ENCODE results near the gene CPEB2.
"Not testable (repeated sequence)": the region's sequence is repeated elsewhere in the genome, so short reads cannot be mapped to it uniquely, and the experiment has no call there.

The CPEB2 gene

GRCh38 chr4:15085762-15086161, 83.5 kb downstream of the CPEB2 start:
- H3K4me3 ChIP-seq (ENCODE audit: low read length); H3K36me3 ChIP-seq (ENCODE audit: control insufficient read depth, insufficient read depth, low read length); H3K27ac ChIP-seq (ENCODE audit: low read length); H3K9me3 ChIP-seq (ENCODE audit: control insufficient read depth, insufficient read depth, low read length); H3K27me3 ChIP-seq (ENCODE audit: control insufficient read depth, insufficient read depth, low read length); H3K4me1 ChIP-seq (ENCODE audit: control insufficient read depth, insufficient read depth, low read length); DNase-seq (ENCODE audit: low read depth, low spot score): not testable (repeated sequence)
- no CpG with 5 or more reads among the region's 3 CpGs for WGBS (ENCODE audit: insufficient coverage, insufficient read length)

- not testable (repeated sequence) for DNase-seq (ENCODE audit: low read depth, low spot score); H3K4me3 ChIP-seq (ENCODE audit: low read length); H3K9me3 ChIP-seq (ENCODE audit: control insufficient read depth, insufficient read depth, low read length)
Observed at GRCh38 chr4:15086259-15086658, 84.0 kb downstream of the CPEB2 start.

GRCh38 chr4:15088394-15089035, 86.2 kb downstream of the CPEB2 start:
- H3K27me3 ChIP-seq (ENCODE audit: control insufficient read depth, insufficient read depth, low read length) = no peaks in the 10 kb centered on the region
- no peak overlapping the region for H3K4me3 ChIP-seq (ENCODE audit: low read length)
- no peak for DNase-seq (ENCODE audit: low read depth, low spot score)
- H3K36me3 ChIP-seq (ENCODE audit: control insufficient read depth, insufficient read depth, low read length) = no peaks in the 10 kb centered on the region
- no peak overlapping the region for H3K27ac ChIP-seq (ENCODE audit: low read length)
- WGBS (ENCODE audit: insufficient coverage, insufficient read length) = no CpG with 5 or more reads among the region's 4 CpGs
- H3K9me3 ChIP-seq (ENCODE audit: control insufficient read depth, insufficient read depth, low read length) = 0 out of 2 replicates have a peak, but pooled peaks cover 2% of the 10 kb centered on the region
- no peaks in the 10 kb centered on the region for H3K4me1 ChIP-seq (ENCODE audit: control insufficient read depth, insufficient read depth, low read length)

More at GRCh38 chr4:15086259-15086658, 84.0 kb downstream of the CPEB2 start:
- no CpG with 5 or more reads among the region's 2 CpGs for WGBS (ENCODE audit: insufficient coverage, insufficient read length)
- H3K27me3 ChIP-seq (ENCODE audit: control insufficient read depth, insufficient read depth, low read length); H3K36me3 ChIP-seq (ENCODE audit: control insufficient read depth, insufficient read depth, low read length); H3K27ac ChIP-seq (ENCODE audit: low read length); H3K4me1 ChIP-seq (ENCODE audit: control insufficient read depth, insufficient read depth, low read length): not testable (repeated sequence)

DNA sequence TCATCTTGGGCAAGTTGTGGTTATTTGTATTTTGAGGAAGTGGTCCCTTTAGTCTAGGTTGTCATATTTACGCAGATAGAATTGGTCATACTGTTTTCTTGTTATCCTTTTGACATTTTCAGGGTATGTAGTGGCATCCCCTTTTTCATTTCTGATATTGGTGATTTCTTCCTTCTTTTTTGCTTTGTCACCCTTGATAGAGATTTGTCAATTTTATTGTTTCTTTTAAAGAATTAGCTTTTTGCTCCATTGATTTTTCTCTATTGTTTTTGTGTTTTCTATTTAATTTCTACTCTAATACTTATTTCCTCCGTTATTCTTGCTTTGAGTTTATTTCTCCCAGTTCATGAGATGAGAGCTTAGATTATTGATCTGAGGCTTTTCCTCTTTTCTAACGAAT, 87.7 kb downstream of the CPEB2 start:
- no peak for DNase-seq (ENCODE audit: low read depth, low spot score)
- no peaks in the 10 kb centered on the region for H3K4me1 ChIP-seq (ENCODE audit: control insufficient read depth, insufficient read depth, low read length)
- no CpG with 5 or more reads among the region's 3 CpGs for WGBS (ENCODE audit: insufficient coverage, insufficient read length)
- H3K4me3 ChIP-seq (ENCODE audit: low read length) = no peak overlapping the region
- no peak overlapping the region for H3K27ac ChIP-seq (ENCODE audit: low read length)
- H3K36me3 ChIP-seq (ENCODE audit: control insufficient read depth, insufficient read depth, low read length) = no peaks in the 10 kb centered on the region
- H3K27me3 ChIP-seq (ENCODE audit: control insufficient read depth, insufficient read depth, low read length) = no peaks in the 10 kb centered on the region
- H3K9me3 ChIP-seq (ENCODE audit: control insufficient read depth, insufficient read depth, low read length) = 0 out of 2 replicates have a peak, but pooled peaks cover 2% of the 10 kb centered on the region

- H3K9me3 ChIP-seq (ENCODE audit: control insufficient read depth, insufficient read depth, low read length) = no peaks in the 10 kb centered on the region
- no peak overlapping the region for H3K27ac ChIP-seq (ENCODE audit: low read length)
- no peak for DNase-seq (ENCODE audit: low read depth, low spot score)
- H3K27me3 ChIP-seq (ENCODE audit: control insufficient read depth, insufficient read depth, low read length) = no peaks in the 10 kb centered on the region
- H3K4me1 ChIP-seq (ENCODE audit: control insufficient read depth, insufficient read depth, low read length) = no peaks in the 10 kb centered on the region
- H3K4me3 ChIP-seq (ENCODE audit: low read length) = no peak overlapping the region
- no peaks in the 10 kb centered on the region for H3K36me3 ChIP-seq (ENCODE audit: control insufficient read depth, insufficient read depth, low read length)
- no CpG with 5 or more reads among the region's 1 CpG for WGBS (ENCODE audit: insufficient coverage, insufficient read length)
Observed at GRCh38 chr4:15100380-15100779, 98.1 kb downstream of the CPEB2 start.

- WGBS (ENCODE audit: insufficient coverage, insufficient read length) = no CpG with 5 or more reads among the region's 7 CpGs
- Histone ChIP-seq H3K4me3 (ENCODE audit: low read length) (no peak overlapping the region), H3K27ac (ENCODE audit: low read length) (no peak overlapping the region), H3K27me3 (ENCODE audit: control insufficient read depth, insufficient read depth, low read length) (no peaks in the 10 kb centered on the region), H3K9me3 (ENCODE audit: control insufficient read depth, insufficient read depth, low read length) (no peaks in the 10 kb centered on the region), H3K36me3 (ENCODE audit: control insufficient read depth, insufficient read depth, low read length) (no peaks in the 10 kb centered on the region), H3K4me1 (ENCODE audit: control insufficient read depth, insufficient read depth, low read length) (no peaks in the 10 kb centered on the region)
- no peak for DNase-seq (ENCODE audit: low read depth, low spot score)
Observed at GRCh38 chr4:15100994-15101695, 98.9 kb downstream of the CPEB2 start.

DNA sequence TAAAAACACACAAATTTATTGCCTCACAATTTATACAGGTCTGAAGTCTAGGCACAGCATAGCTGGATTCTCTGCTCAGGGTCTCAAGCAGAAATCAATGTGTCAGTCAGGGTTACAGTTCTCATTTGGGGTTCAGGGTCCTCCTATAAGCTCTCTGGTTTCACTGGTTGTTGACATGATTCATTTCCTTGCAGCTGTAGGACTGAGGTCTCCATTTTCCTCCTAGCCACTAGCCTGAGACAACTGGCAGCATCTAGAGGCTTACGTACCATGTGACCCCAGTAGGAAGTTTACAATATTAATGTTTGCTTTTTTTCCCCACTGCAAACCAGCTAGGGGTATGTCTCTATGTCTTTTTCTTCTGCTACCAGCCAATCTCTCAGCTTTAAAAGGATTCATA, 102.5 kb downstream of the CPEB2 start:
- WGBS (ENCODE audit: insufficient coverage, insufficient read length) = no CpG with 5 or more reads among the region's 1 CpG
- H3K9me3 ChIP-seq (ENCODE audit: control insufficient read depth, insufficient read depth, low read length) = no peaks in the 10 kb centered on the region
- no peaks in the 10 kb centered on the region for H3K4me1 ChIP-seq (ENCODE audit: control insufficient read depth, insufficient read depth, low read length)
- H3K4me3 ChIP-seq (ENCODE audit: low read length) = no peak overlapping the region
- H3K27ac ChIP-seq (ENCODE audit: low read length) = no peak overlapping the region
- no peaks in the 10 kb centered on the region for H3K27me3 ChIP-seq (ENCODE audit: control insufficient read depth, insufficient read depth, low read length)
- DNase-seq (ENCODE audit: low read depth, low spot score) = no peak
- no peaks in the 10 kb centered on the region for H3K36me3 ChIP-seq (ENCODE audit: control insufficient read depth, insufficient read depth, low read length)

DNA sequence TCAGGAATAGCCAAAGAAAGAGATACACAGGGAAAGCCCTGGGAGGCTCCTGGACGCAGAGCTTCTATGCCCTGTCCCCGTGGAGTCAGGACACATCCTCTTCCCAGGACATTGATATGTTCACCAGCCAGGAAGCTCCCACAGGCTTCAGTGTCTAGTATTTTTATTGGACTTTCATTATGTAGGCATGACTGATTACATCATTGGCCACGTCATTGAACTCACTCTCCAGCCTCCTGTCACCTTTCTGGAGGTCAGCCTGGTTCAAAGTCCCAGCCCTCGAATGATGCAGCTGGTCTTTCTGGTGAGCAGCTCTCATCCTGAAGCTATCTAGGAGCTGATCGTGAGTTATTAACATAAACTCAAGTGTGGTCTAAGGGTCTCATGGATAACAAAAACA, 104.1 kb downstream of the CPEB2 start:
- Histone ChIP-seq H3K27ac (ENCODE audit: low read length) (no peak overlapping the region), H3K27me3 (ENCODE audit: control insufficient read depth, insufficient read depth, low read length) (no peaks in the 10 kb centered on the region), H3K9me3 (ENCODE audit: control insufficient read depth, insufficient read depth, low read length) (no peaks in the 10 kb centered on the region), H3K4me1 (ENCODE audit: control insufficient read depth, insufficient read depth, low read length) (no peaks in the 10 kb centered on the region), H3K4me3 (ENCODE audit: low read length) (no peak overlapping the region), H3K36me3 (ENCODE audit: control insufficient read depth, insufficient read depth, low read length) (no peaks in the 10 kb centered on the region)
- no CpG with 5 or more reads among the region's 5 CpGs for WGBS (ENCODE audit: insufficient coverage, insufficient read length)
- no peak for DNase-seq (ENCODE audit: low read depth, low spot score)

GRCh38 chr4:15109600-15109999, 107.3 kb downstream of the CPEB2 start:
- H3K4me1 ChIP-seq (ENCODE audit: control insufficient read depth, insufficient read depth, low read length) = no peaks in the 10 kb centered on the region
- H3K9me3 ChIP-seq (ENCODE audit: control insufficient read depth, insufficient read depth, low read length) = no peaks in the 10 kb centered on the region
- no peaks in the 10 kb centered on the region for H3K36me3 ChIP-seq (ENCODE audit: control insufficient read depth, insufficient read depth, low read length)
- no peak overlapping the region for H3K27ac ChIP-seq (ENCODE audit: low read length)
- no peaks in the 10 kb centered on the region for H3K27me3 ChIP-seq (ENCODE audit: control insufficient read depth, insufficient read depth, low read length)
- no peak for DNase-seq (ENCODE audit: low read depth, low spot score)
- H3K4me3 ChIP-seq (ENCODE audit: low read length) = no peak overlapping the region

DNA sequence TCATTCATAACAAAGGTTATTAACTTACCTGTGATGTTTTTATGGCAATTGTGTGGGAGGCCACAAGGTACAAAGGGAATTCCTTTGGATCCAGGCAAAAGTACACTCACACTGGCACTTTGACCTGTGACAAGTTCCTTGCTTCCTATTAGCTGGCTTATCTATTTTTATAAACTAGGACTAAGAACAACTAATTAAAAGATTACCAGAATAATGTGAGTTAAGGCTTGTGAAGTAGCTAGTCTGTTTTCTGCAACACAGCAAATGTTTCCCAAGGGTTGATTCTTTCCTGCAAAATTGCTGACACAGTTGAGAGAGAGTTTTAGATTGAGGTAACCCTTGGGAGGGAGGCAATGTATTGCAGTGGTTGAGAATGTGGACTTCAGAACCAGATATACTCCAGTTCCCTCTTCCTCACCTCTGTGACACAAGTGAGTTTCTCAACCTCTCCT, 107.9 kb downstream of the CPEB2 start:
- no peak overlapping the region for H3K4me3 ChIP-seq (ENCODE audit: low read length)
- H3K27ac ChIP-seq (ENCODE audit: low read length) = no peak overlapping the region
- no peak for DNase-seq (ENCODE audit: low read depth, low spot score)
- no peaks in the 10 kb centered on the region for H3K27me3 ChIP-seq (ENCODE audit: control insufficient read depth, insufficient read depth, low read length)
- H3K36me3 ChIP-seq (ENCODE audit: control insufficient read depth, insufficient read depth, low read length) = no peaks in the 10 kb centered on the region
- H3K4me1 ChIP-seq (ENCODE audit: control insufficient read depth, insufficient read depth, low read length) = no peaks in the 10 kb centered on the region
- no peaks in the 10 kb centered on the region for H3K9me3 ChIP-seq (ENCODE audit: control insufficient read depth, insufficient read depth, low read length)
